ENCODE data around the gene SHROOM2.

SHROOM2 gene

GRCh38 chrX:9875801-9876200, 89.6 kb downstream of the SHROOM2 start:
- no peak for TF ChIP-seq PATZ1 (CRISPR knock-in tag; IDR thresholded peaks at IDR 0.05; ENCODE audit: borderline replicate concordance)
- no peak for TF ChIP-seq TSHZ2 (CRISPR knock-in tag; IDR thresholded peaks at IDR 0.05)
- no peak for TF ChIP-seq ZNF565 (CRISPR knock-in tag; conservative IDR thresholded peaks at IDR 0.05; ENCODE audit: low read depth)
- no peak for ATAC-seq

GRCh38 chrX:9876201-9876600, 90.0 kb downstream of the SHROOM2 start:
- TF ChIP-seq GLIS3 (CRISPR knock-in tag; IDR thresholded peaks at IDR 0.05): no peak
- no peak for TF ChIP-seq ZFP30 (CRISPR knock-in tag; IDR thresholded peaks at IDR 0.05)
- TF ChIP-seq ARNTL (CRISPR knock-in tag; IDR thresholded peaks at IDR 0.05; ENCODE audit: borderline replicate concordance, low read depth): no peak
- no peak for TF ChIP-seq ZC3H10 (CRISPR knock-in tag; IDR thresholded peaks at IDR 0.05)
- no peak for TF ChIP-seq BACH2 (CRISPR knock-in tag; IDR thresholded peaks at IDR 0.05; ENCODE audit: borderline replicate concordance)
- no peak for TF ChIP-seq TOX (CRISPR knock-in tag; IDR thresholded peaks at IDR 0.05; ENCODE audit: borderline replicate concordance)
- no peak for TF ChIP-seq ISL1 (CRISPR knock-in tag; IDR thresholded peaks at IDR 0.05)
- ATAC-seq: no peak

GRCh38 chrX:9878146-9878820, 92.1 kb downstream of the SHROOM2 start:
- ATAC-seq: no peak
- TF ChIP-seq CSDC2 (CRISPR knock-in tag; IDR thresholded peaks at IDR 0.05) (no peak), ZFP3 (CRISPR knock-in tag; IDR thresholded peaks at IDR 0.05) (no peak), ISL1 (CRISPR knock-in tag; IDR thresholded peaks at IDR 0.05) (no peak), ZNF70 (CRISPR knock-in tag; IDR thresholded peaks at IDR 0.05) (no peak), TOX (CRISPR knock-in tag; IDR thresholded peaks at IDR 0.05; ENCODE audit: borderline replicate concordance) (no peak), ZNF8 (CRISPR knock-in tag; IDR thresholded peaks at IDR 0.05) (no peak), BACH2 (CRISPR knock-in tag; IDR thresholded peaks at IDR 0.05; ENCODE audit: borderline replicate concordance) (no peak), TCF4 (CRISPR knock-in tag; IDR thresholded peaks at IDR 0.05; ENCODE audit: borderline replicate concordance) (no peak), PPARA (CRISPR knock-in tag; IDR thresholded peaks at IDR 0.05; ENCODE audit: borderline replicate concordance) (no peak), ZFP30 (CRISPR knock-in tag; IDR thresholded peaks at IDR 0.05) (no peak), PATZ1 (CRISPR knock-in tag; IDR thresholded peaks at IDR 0.05; ENCODE audit: borderline replicate concordance) (no peak), CSRNP3 (CRISPR knock-in tag; IDR thresholded peaks at IDR 0.05) (no peak), ESRRG (CRISPR knock-in tag; IDR thresholded peaks at IDR 0.05) (no peak), CREB5 (CRISPR knock-in tag; IDR thresholded peaks at IDR 0.05; ENCODE audit: low read depth) (no peak), RARB (CRISPR knock-in tag; IDR thresholded peaks at IDR 0.05) (no peak), SNAI2 (CRISPR knock-in tag; IDR thresholded peaks at IDR 0.05) (no peak), POU6F1 (CRISPR knock-in tag; IDR thresholded peaks at IDR 0.05; ENCODE audit: borderline replicate concordance, low read depth) (no peak), TSHZ2 (CRISPR knock-in tag; IDR thresholded peaks at IDR 0.05) (no peak), ARNTL (CRISPR knock-in tag; IDR thresholded peaks at IDR 0.05; ENCODE audit: borderline replicate concordance, low read depth) (no peak), ZC3H10 (CRISPR knock-in tag; IDR thresholded peaks at IDR 0.05) (no peak)

All from SK-N-SH treated with all-trans-retinoic acid at 6 μM for 48 hours (cell line).